Large intestine (tissue), 3 donors: Measurements from ENCODE around the gene CAMTA1. TPM values are rescaled to one million over a fixed set of nuclear protein-coding genes. Genes with fewer than 3 reads are reported as not detected.
"Not testable (repeated sequence)": the region's sequence is repeated elsewhere in the genome, so short reads cannot be mapped to it uniquely, and the experiment has no call there.

Experiments
- DNase-seq, 2 donors: peaks; one replicate each; pipeline versions ENCODE4 v3.0.0 to v3.0.0-alpha.2; 2013
- H3K27ac ChIP-seq: one replicate; pipeline ENCODE4 v1.5.1; 2013; ENCODE audit warnings: low read length
- H3K27me3 ChIP-seq: 2 replicates; pipeline ENCODE4 v1.6.1; 2013; ENCODE audit warnings: low read length; ENCODE audit not compliant: control insufficient read depth, insufficient read depth
- H3K36me3 ChIP-seq: 2 replicates; pipeline ENCODE4 v1.6.1; 2013; ENCODE audit warnings: low read length; ENCODE audit not compliant: control insufficient read depth, insufficient read depth
- H3K4me1 ChIP-seq: one replicate; pipeline ENCODE4 v1.6.1; 2013; ENCODE audit warnings: low read length; ENCODE audit not compliant: control insufficient read depth, insufficient read depth
- H3K4me3 ChIP-seq: one replicate; pipeline ENCODE4 v1.5.1; 2013; ENCODE audit warnings: low read length
- H3K9me3 ChIP-seq: one replicate; pipeline ENCODE4 v1.6.1; 2013; ENCODE audit warnings: mild to moderate bottlenecking, low read depth, low read length, moderate library complexity; ENCODE audit not compliant: control insufficient read depth
- WGBS: methylation state at CpG from one replicate; pipeline ENCODE4 v1.1.5; 2013; ENCODE audit warnings: low lambda C conversion rate; ENCODE audit not compliant: insufficient coverage; 5-methylcytosine and 5-hydroxymethylcytosine counted together
- polyA plus RNA-seq: library from polyadenylated mRNA; unstranded; fragments of 120-200 nt; gene quantifications from one replicate; pipeline ENCODE4 v1.2.1, GENCODE V29; 2013

Gene CAMTA1
- polyA plus RNA-seq, 1 donor, result 67.9 TPM

DNA sequence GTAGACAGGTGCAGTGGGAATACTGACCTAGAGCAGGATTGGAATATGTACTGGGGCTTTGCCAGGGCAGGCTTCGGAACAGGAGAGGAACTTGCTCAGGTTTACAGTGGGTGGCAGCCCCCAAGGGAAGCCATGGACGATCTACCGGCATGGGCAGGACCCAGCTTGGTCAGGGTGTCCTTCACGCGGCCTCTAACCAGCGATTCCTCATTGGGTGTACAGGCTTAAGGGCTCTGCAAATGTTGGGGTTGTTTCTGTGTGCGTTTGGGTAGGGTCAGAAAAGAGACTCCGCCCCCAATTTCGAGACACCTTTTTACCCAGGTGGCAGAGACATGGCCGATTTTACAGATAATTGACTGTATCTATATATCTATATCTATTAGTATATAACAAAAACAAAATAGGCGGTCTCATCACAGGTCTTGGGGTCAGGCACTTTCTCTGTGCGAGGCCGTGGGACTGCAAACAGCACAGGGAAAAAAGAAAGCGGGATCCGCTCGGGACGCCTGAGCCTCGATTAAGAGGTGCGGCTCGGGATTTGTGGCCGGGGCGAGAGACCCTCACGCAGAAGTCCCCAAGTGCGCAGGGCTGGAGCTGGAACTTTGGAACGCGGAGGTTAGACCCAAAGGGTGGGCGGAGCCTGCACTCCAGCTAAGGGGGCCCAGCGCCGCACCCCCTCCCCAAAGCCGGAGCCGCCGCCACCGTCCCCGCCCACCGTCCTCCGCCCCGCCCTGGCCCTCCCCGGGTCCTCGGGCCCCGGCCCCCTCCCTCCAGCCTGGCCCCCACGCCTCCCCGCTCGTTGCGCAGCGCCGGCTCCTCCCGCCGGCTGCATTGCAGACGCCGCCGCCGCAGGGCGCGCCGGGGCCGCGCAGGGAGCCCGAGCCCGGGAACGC lies 918.3 kb downstream of the CAMTA1 start:
- no peak overlapping the region for H3K4me3 ChIP-seq
- H3K9me3 ChIP-seq, result no peaks in the 10 kb centered on the region
- peak in 1 of 2 donors; percentile 38 for DNase-seq
- WGBS, result no CpG with 5 or more reads among the region's 60 CpGs
- no peaks in the 10 kb centered on the region for H3K36me3 ChIP-seq
- peaks cover 12% of the 10 kb centered on the region for H3K27me3 ChIP-seq
- no peak overlapping the region for H3K27ac ChIP-seq
- H3K4me1 ChIP-seq, result peaks cover 2% of the 10 kb centered on the region

DNA sequence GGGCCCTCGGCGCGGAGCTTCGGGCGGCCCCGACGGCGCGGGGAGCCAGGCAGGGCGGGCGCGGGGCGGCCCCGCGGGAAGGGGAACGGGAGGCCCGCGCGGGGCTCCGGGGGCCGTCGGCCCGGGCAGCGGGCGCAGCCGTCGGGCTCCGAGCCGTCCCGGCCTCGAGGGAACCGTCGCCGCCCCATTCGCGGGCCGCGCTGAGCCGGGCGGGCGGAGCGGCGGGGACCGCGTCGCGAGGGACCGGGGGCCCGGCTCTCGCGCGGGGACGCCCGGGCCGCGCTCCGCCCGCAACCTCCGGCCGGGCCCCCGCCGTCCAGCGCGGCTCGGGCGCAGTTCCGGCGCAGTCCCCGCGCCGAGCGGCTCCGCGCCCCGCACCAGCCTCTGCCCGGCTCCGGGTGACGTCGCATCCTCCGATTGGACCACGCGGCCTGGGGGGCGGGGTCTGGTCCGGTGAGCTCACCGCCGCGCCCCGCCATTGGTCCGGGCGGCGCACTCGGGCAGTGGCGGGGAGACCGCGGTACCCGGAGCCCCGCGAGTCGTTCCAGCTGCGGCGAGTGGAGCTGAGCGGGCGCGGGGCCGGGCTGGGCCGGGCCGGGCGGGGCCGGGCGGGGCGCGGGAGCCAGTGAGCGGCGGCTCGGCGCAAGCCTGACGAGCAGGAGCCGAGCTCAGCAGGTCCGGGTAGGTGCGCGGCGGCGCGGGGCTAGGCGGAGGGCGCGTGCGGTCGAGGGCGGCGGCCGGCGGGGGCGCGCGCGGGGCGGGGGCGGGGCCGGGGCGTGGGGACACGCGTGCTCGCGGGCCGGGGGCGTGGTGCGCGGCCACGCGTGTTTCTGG lies 919.2 kb downstream of the CAMTA1 start:
- Histone ChIP-seq H3K4me3 (peak overlapping the region; percentile 48), H3K36me3 (no peaks in the 10 kb centered on the region), H3K9me3 (no peaks in the 10 kb centered on the region), H3K27ac (no peak overlapping the region), H3K27me3 (peaks cover 12% of the 10 kb centered on the region), H3K4me1 (peaks cover 2% of the 10 kb centered on the region)
- peak; percentile 91 to 96 for DNase-seq
- no CpG with 5 or more reads among the region's 151 CpGs for WGBS

DNA sequence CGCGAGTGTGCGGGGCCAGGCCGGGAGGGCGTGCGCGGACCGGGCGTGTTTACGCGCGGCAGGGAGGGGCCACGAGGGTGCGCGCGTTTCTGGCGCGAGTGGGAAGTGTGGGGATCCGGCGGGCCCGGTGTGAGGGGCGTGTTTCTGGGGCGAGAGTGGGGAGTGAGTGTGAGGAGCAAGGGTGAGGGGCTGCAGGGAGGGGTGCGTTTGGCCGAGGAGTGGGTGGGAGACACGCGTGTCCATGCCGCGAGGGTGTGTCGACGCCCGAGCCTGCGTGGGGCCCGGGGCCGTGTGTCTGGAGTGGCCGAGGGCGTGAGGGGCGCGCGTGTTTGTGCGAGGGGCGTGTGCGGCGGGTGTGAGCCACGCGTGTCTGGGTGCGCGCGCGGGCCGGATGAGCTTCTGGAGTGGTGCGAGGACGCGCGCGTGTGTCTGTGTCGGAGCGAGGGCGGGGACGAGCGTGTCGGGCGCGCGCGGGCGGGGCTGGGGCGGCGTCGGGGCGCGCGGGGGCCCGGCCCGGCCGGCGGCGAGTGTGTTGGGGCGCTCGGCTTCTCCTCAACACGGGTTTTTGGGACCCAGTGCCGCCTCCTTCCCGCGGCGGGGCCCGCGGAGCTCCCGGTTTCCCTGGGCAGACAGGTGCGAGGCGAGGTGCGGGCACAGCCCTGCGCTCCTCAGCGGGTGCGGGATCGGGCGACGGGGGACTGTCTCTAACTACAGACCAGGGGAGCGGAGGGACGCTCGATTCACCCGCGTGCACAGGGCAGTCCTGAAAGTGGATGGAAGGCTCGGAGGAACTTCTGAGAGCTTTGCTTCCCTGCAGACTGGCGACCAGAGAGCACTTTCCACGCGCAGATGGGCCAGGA lies 920.0 kb downstream of the CAMTA1 start:
- peaks cover 2% of the 10 kb centered on the region for H3K4me1 ChIP-seq
- H3K4me3 ChIP-seq, result peak overlapping the region; percentile 48
- 0% methylated on average over 1 of the region's 106 CpGs for WGBS
- H3K27ac ChIP-seq, result peak overlapping the region; percentile 26
- peaks cover 12% of the 10 kb centered on the region for H3K27me3 ChIP-seq
- H3K36me3 ChIP-seq, result no peaks in the 10 kb centered on the region
- no peaks in the 10 kb centered on the region for H3K9me3 ChIP-seq
- DNase-seq, result peak in 1 of 2 donors; percentile 59

DNA sequence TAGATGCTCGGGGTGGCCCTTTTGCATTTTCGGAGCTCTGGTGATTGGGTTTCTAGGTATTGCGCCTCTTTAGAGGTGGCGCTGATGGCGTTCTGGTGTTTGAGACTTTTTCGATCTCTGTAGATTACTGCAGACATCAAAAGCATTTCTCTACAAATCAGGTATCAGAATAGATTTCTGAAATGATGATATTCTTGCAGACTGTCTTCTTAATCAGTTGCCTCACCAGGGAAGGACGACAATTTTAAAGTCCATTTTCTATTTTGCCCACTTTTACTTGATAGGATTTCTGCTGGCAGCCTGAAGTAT lies 920.6 kb downstream of the CAMTA1 start:
- WGBS, result no CpG with 5 or more reads among the region's 7 CpGs
- Histone ChIP-seq H3K27ac (peak overlapping the region; percentile 26), H3K36me3 (no peaks in the 10 kb centered on the region), H3K4me1 (peaks cover 2% of the 10 kb centered on the region), H3K4me3 (peak overlapping the region; percentile 35), H3K9me3 (no peaks in the 10 kb centered on the region), H3K27me3 (peaks cover 12% of the 10 kb centered on the region)
- DNase-seq, result no peak

DNA sequence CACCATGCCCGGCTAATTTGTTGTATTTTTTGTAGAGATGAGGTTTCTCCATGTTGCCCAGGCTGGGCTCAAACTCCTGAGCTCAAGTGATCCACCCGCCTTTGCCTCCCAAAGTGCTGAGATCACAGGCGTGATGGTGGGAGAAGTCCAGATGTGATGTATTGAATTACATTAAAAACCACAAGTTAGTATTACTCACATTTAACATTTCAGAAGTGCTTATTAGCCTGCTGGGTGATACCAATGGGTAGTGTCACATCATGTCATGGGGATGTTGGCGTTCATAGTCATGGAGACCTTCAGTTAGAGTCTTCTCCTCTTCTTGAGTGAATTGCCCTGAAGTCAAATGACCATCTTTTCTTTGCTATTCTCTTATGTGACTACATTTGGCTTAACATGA lies 922.3 kb downstream of the CAMTA1 start:
- Histone ChIP-seq H3K27me3 (peaks cover 9% of the 10 kb centered on the region), H3K36me3 (no peaks in the 10 kb centered on the region), H3K4me1 (peaks cover 2% of the 10 kb centered on the region), H3K27ac (no peak overlapping the region), H3K9me3 (no peaks in the 10 kb centered on the region), H3K4me3 (no peak overlapping the region)
- no CpG with 5 or more reads among the region's 4 CpGs for WGBS
- no peak for DNase-seq

DNA sequence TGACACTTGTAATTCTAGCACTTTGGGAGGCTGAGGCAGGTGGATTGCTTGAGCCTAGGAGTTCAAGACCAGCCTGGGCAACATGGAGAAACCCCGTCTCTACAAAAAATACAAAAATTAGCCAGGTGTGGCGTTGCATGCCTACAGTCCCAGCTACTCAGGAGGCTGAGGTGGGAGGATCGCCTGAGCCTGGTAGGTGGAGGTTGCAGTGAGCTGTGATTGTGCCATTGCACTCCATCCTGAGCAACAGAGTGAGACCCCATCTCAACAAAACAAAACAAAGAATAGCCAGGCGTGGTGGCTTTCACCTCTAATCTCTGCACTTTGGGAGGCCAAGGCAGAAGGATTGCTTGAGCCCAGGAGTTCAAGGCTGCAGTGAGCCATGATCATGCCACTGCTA lies 922.8 kb downstream of the CAMTA1 start:
- no CpG with 5 or more reads among the region's 4 CpGs for WGBS
- not testable (repeated sequence) for H3K9me3 ChIP-seq, H3K27me3 ChIP-seq, DNase-seq, H3K36me3 ChIP-seq, H3K4me1 ChIP-seq, H3K4me3 ChIP-seq, H3K27ac ChIP-seq

DNA sequence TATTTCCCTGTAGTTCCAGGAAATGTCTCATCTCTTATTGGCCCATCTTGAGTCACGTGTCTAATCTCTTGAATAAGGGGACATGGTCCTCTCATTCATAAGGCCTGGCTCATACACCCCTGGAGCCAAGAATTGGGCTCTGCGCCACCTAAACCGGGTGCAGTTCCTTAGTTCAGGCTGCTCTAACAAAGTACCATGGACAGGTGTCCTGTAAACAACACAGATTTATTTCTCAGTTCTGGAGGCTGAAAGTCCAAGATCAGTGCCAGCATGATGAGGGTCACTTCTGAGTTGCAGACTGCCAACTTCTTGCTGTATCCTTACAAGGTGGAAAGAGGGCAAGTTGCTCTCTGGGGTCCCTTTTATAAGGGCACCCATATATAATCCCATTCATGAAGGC lies 925.6 kb downstream of the CAMTA1 start:
- no CpG with 5 or more reads among the region's 3 CpGs for WGBS
- DNase-seq, result no peak
- no peaks in the 10 kb centered on the region for H3K4me1 ChIP-seq
- no peaks in the 10 kb centered on the region for H3K9me3 ChIP-seq
- no peaks in the 10 kb centered on the region for H3K36me3 ChIP-seq
- no peak overlapping the region for H3K27ac ChIP-seq
- no peak overlapping the region for H3K4me3 ChIP-seq
- H3K27me3 ChIP-seq, result peaks cover 2% of the 10 kb centered on the region

DNA sequence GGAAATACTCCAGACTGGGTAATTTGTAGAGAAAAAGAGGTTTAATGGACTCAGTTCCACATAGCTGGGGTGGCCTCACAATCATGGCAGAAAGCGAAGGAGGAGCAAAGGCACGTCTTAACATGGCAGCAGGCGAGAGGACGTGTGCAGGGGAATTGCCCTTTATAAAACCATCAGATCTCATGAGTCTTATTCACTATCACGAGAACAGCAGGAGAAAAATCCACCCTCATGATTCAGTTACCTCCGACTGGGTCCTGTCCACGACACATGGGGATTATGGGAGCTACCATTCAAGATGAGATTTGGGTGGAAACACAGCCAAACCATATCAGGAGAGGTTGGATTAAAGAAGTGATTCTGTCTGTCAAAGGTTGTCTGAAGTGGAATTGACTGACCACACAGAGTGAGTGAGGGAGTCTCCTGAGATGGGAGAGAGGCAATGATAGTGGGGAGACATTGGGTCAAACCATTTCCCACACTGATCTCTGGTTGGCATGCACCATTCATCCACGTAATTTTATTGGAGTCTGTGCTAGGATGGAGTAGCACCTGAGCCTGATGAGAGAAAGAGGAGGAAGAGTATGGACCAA lies 927.6 kb downstream of the CAMTA1 start:
- no peaks in the 10 kb centered on the region for H3K4me1 ChIP-seq
- no peak overlapping the region for H3K4me3 ChIP-seq
- H3K27ac ChIP-seq, result no peak overlapping the region
- no peak for DNase-seq
- no peaks in the 10 kb centered on the region for H3K36me3 ChIP-seq
- whole genome bisulfite sequencing, result 100% methylated on average over 1 of the region's 8 CpGs
- H3K27me3 ChIP-seq, result no peaks in the 10 kb centered on the region
- no peaks in the 10 kb centered on the region for H3K9me3 ChIP-seq

DNA sequence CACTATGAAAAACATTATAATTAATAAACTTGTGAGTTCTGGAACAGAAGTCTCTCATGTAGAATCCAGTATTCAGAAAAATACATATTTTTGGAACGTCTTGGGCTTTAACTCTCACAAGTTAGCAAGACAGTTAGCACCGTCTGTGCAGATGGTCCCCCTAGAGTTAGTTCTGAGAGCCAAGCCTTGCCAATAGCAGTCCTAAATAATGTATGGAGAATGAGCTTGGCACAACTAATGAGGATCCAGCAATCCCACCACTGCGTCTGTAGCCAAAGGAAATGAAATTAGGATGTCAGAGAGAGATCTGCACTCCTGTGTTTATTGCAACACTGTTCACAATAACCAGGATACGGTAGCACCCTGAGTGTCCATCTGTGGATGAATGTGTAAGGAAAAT lies 931.3 kb downstream of the CAMTA1 start:
- no CpG with 5 or more reads among the region's 4 CpGs for WGBS
- DNase-seq, result no peak

More for the DNA sequence above, 931.3 kb downstream of the CAMTA1 start:
- no peaks in the 10 kb centered on the region for H3K9me3 ChIP-seq
- no peaks in the 10 kb centered on the region for H3K4me1 ChIP-seq
- no peaks in the 10 kb centered on the region for H3K27me3 ChIP-seq
- no peak overlapping the region for H3K27ac ChIP-seq
- H3K36me3 ChIP-seq, result no peaks in the 10 kb centered on the region
- H3K4me3 ChIP-seq, result no peak overlapping the region
